Liver (tissue), 9 donors: Measurements from ENCODE around the gene C1QL4. TPM values are rescaled to one million over a fixed set of nuclear protein-coding genes. Genes with fewer than 3 reads are reported as not detected.
"Not testable (repeated sequence)": the region's sequence is repeated elsewhere in the genome, so short reads cannot be mapped to it uniquely, and the experiment has no call there.

Experiments used
- DNase-seq: peaks from one replicate; pipeline ENCODE4 v3.0.0-alpha.2; 2017; ENCODE audit warnings: low spot score
- H3K27ac ChIP-seq, 2 donors: one replicate each; pipeline ENCODE4 v1.7.0; 2013; ENCODE audit warnings: inconsistent platforms in 2 of 2, low read length in 2 of 2, control low read depth in 1 of 2, low read depth in 1 of 2, mild to moderate bottlenecking in 1 of 2
- H3K27me3 ChIP-seq, 4 donors: one replicate each; pipeline versions ENCODE4 v1.6.1 to v1.7.0; 2013; ENCODE audit warnings: low read length in 3 of 4, inconsistent platforms in 1 of 4, mild to moderate bottlenecking in 1 of 4, moderate library complexity in 1 of 4; ENCODE audit not compliant: control insufficient read depth in 4 of 4, insufficient read depth in 4 of 4
- H3K36me3 ChIP-seq, 4 donors: one replicate each; pipeline versions ENCODE4 v1.6.1 to v1.7.0; 2013; ENCODE audit warnings: low read length in 3 of 4, mild to moderate bottlenecking in 3 of 4, low read depth in 1 of 4, moderate library complexity in 1 of 4; ENCODE audit not compliant: control insufficient read depth in 4 of 4, insufficient read depth in 3 of 4
- H3K4me1 ChIP-seq, 4 donors: one replicate each; pipeline versions ENCODE4 v1.6.1 to v1.7.0; 2013; ENCODE audit warnings: low read length in 3 of 4, mild to moderate bottlenecking in 3 of 4, moderate library complexity in 1 of 4; ENCODE audit not compliant: control insufficient read depth in 4 of 4, insufficient read depth in 4 of 4
- H3K4me3 ChIP-seq, 3 donors: one replicate each; pipeline versions ENCODE4 v1.6.1 to v1.7.0; 2013; ENCODE audit warnings: low read length in 3 of 3, control low read depth in 1 of 3, low read depth in 1 of 3, mild to moderate bottlenecking in 1 of 3
- H3K9ac ChIP-seq, 2 donors: one replicate each; pipeline ENCODE4 v1.7.0; 2013; ENCODE audit warnings: low read length in 2 of 2, mild to moderate bottlenecking in 2 of 2, moderate library complexity in 2 of 2, control low read depth in 1 of 2, low read depth in 1 of 2
- H3K9me3 ChIP-seq, 4 donors: one replicate each; pipeline versions ENCODE4 v1.6.1 to v1.7.0; 2013; ENCODE audit warnings: low read length in 3 of 4; ENCODE audit not compliant: control insufficient read depth in 4 of 4
- ATF3 ChIP-seq: IDR thresholded peaks from 2 replicates; pipeline ENCODE4 v1.6.1; 2016; ENCODE audit warnings: antibody characterized with exemption
- CTCF ChIP-seq: fragments of 150-350 bp; IDR thresholded peaks from 2 replicates; pipeline ENCODE4 v1.5.1; 2017; ENCODE audit warnings: improper control_type of control experiment, low read depth, low read length; ENCODE audit not compliant: missing input control
- EGR1 ChIP-seq, 2 donors: IDR thresholded peaks; 2 replicates each; pipeline ENCODE4 v1.6.1; 2016 to 2018; ENCODE audit warnings: antibody characterized with exemption in 2 of 2, low read depth in 2 of 2
- FOXA1 ChIP-seq: IDR thresholded peaks from 2 replicates; pipeline ENCODE4 v1.6.1; 2016; ENCODE audit warnings: antibody characterized with exemption
- FOXA2 ChIP-seq: IDR thresholded peaks from 2 replicates; pipeline ENCODE4 v1.6.1; 2016; ENCODE audit warnings: antibody characterized with exemption
- GABPA ChIP-seq, 2 donors: IDR thresholded peaks in 1 of 2; conservative IDR thresholded peaks in 1 of 2; 2 replicates each; pipeline ENCODE4 v1.6.1; 2016; ENCODE audit warnings: antibody characterized with exemption in 2 of 2, mild to moderate bottlenecking in 1 of 2, moderate library complexity in 1 of 2
- HNF4G ChIP-seq: IDR thresholded peaks from 2 replicates; pipeline ENCODE4 v1.6.1; 2016; ENCODE audit warnings: antibody characterized with exemption
- MAX ChIP-seq: IDR thresholded peaks from 2 replicates; pipeline ENCODE4 v1.6.1; 2016; ENCODE audit warnings: antibody characterized with exemption
- RAD21 ChIP-seq, 2 donors: IDR thresholded peaks; 2 replicates each; pipeline ENCODE4 v1.6.1; 2016; ENCODE audit warnings: antibody characterized with exemption in 2 of 2, mild to moderate bottlenecking in 2 of 2
- REST ChIP-seq: IDR thresholded peaks from 2 replicates; pipeline ENCODE4 v1.6.1; 2016; ENCODE audit warnings: antibody characterized with exemption, mild to moderate bottlenecking
- RXRA ChIP-seq, 2 donors: IDR thresholded peaks; 2 replicates each; pipeline ENCODE4 v1.6.1; 2017 to 2018; ENCODE audit warnings: antibody characterized with exemption in 2 of 2, mild to moderate bottlenecking in 1 of 2
- SP1 ChIP-seq: IDR thresholded peaks from 2 replicates; pipeline ENCODE4 v1.6.1; 2018; ENCODE audit warnings: antibody characterized with exemption, mild to moderate bottlenecking
- TAF1 ChIP-seq: conservative IDR thresholded peaks from 2 replicates; pipeline ENCODE4 v1.6.1; 2016; ENCODE audit warnings: antibody characterized with exemption, mild to moderate bottlenecking
- YY1 ChIP-seq: IDR thresholded peaks from 2 replicates; pipeline ENCODE4 v1.6.1; 2016; ENCODE audit warnings: antibody characterized with exemption, mild to moderate bottlenecking
- ZBTB33 ChIP-seq: IDR thresholded peaks from 2 replicates; pipeline ENCODE4 v1.6.1; 2016; ENCODE audit warnings: antibody characterized with exemption
- WGBS: extraction: QIAGEN DNeasy Blood & Tissue Kit; methylation state at CpG from one replicate; pipeline ENCODE4 v1.1.7; 2013; 5-methylcytosine and 5-hydroxymethylcytosine counted together
- polyA plus RNA-seq, 2 donors: library from polyadenylated mRNA; stranded (reverse) in 1 of 2; unstranded in 1 of 2; fragments of 200-250 nt in 1 of 2; fragments of >200 nt in 1 of 2; fragmentation: Nextera tagmentation in 1 of 2; extraction: Ambion mirVana in 1 of 2; gene quantifications; one replicate each; pipeline versions ENCODE4 v1.2.1 to v1.2.3, GENCODE V29; 2013 to 2015
- total RNA-seq, 2 donors: library from RNA; depleted of rRNA; stranded (reverse); fragments of >200 nt; gene quantifications; one replicate each; pipeline ENCODE4 v1.2.3, GENCODE V29; 2014
- donor health status: healthy.
- donor health status: healthy.
- donor health status: healthy.
- donor health status: healthy.
- donor health status: healthy.

C1QL4 gene
- not detected for total RNA-seq
- polyA plus RNA-seq: not detected

- 5% methylated on average over 65 of the region's 65 CpGs for WGBS
- Histone ChIP-seq H3K36me3 (no peaks in the 10 kb centered on the region), H3K4me1 (peaks cover 0 to 12% (median 8%) of the 10 kb centered on the region in 4 donors), H3K27ac (no peak within 1 kb of the TSS), H3K9ac (no peak within 1 kb of the TSS), H3K4me3 (peak within 1 kb of the TSS in 2 of 3 donors; percentile 28 to 37), H3K9me3 (no peaks in the 10 kb centered on the region), H3K27me3 (peaks cover 0 to 13% (median 4%) of the 10 kb centered on the region in 4 donors)
- TF ChIP-seq MAX: no peak
- TF ChIP-seq GABPA (IDR thresholded peaks at IDR 0.05 in 1 of 2, conservative IDR thresholded peaks at IDR 0.05 in 1 of 2): no peak
- peak; percentile 33 to 66 for TF ChIP-seq RAD21 (IDR thresholded peaks at IDR 0.05)
- TF ChIP-seq YY1: no peak
- no peak for TF ChIP-seq HNF4G
- no peak for TF ChIP-seq SP1
- TF ChIP-seq CTCF: peak; percentile 80
- peak in 1 of 2 donors; percentile 47 for TF ChIP-seq EGR1 (IDR thresholded peaks at IDR 0.05; ENCODE audit: low read depth in 2 of 2)
- TF ChIP-seq ATF3: no peak
- TF ChIP-seq FOXA2: no peak
- TF ChIP-seq ZBTB33: no peak
- TF ChIP-seq TAF1: no peak
- TF ChIP-seq FOXA1: no peak
- TF ChIP-seq RXRA (IDR thresholded peaks at IDR 0.05): no peak
- no peak for TF ChIP-seq REST
- DNase-seq: peak; percentile 90
Observed at GRCh38 chr12:49336645-49337584, at the start of gene C1QL4. Gene C1QL4, minus strand, starts transcription at chr12:49337188. Its CDS starts 711 bp downstream, at chr12:49336477.

GRCh38 chr12:49380184-49380583, 43.2 kb upstream of the C1QL4 start:
- H3K4me3 ChIP-seq, H3K36me3 ChIP-seq, H3K9ac ChIP-seq, H3K9me3 ChIP-seq, H3K27ac ChIP-seq, H3K4me1 ChIP-seq, DNase-seq, H3K27me3 ChIP-seq: not testable (repeated sequence)
- WGBS: 95% methylated on average over 9 of the region's 9 CpGs
